Measurements from ENCODE around the gene SBSN. TPM values are rescaled to one million over a fixed set of nuclear protein-coding genes. Genes with fewer than 3 reads are reported as not detected.

SBSN gene
- total RNA-seq, 1 donor from 2014 or later = 0.24 TPM

- no peak overlapping the region for H3K27ac Mint-ChIP-seq
- H3K36me3 Mint-ChIP-seq (ENCODE audit: insufficient read depth) = no peaks in the 10 kb centered on the region
Measured at GRCh38 chr19:35534803-35535480, 6.8 kb upstream of the SBSN start.

GRCh38 chr19:35533822-35534392, 5.8 kb upstream of the SBSN start:
- DNase-seq (ENCODE audit: low spot score, unreplicated experiment) = no peak
- H3K27ac Mint-ChIP-seq = no peak overlapping the region
- H3K4me1 Mint-ChIP-seq (ENCODE audit: low read depth) = peaks cover 7% of the 10 kb centered on the region
- peaks cover 18% of the 10 kb centered on the region for H3K27me3 Mint-ChIP-seq
- no peaks in the 10 kb centered on the region for H3K9me3 Mint-ChIP-seq (ENCODE audit: low read depth)
- H3K4me3 Mint-ChIP-seq (ENCODE audit: low read depth) = no peak overlapping the region
- TF ChIP-seq, protein P1, sequence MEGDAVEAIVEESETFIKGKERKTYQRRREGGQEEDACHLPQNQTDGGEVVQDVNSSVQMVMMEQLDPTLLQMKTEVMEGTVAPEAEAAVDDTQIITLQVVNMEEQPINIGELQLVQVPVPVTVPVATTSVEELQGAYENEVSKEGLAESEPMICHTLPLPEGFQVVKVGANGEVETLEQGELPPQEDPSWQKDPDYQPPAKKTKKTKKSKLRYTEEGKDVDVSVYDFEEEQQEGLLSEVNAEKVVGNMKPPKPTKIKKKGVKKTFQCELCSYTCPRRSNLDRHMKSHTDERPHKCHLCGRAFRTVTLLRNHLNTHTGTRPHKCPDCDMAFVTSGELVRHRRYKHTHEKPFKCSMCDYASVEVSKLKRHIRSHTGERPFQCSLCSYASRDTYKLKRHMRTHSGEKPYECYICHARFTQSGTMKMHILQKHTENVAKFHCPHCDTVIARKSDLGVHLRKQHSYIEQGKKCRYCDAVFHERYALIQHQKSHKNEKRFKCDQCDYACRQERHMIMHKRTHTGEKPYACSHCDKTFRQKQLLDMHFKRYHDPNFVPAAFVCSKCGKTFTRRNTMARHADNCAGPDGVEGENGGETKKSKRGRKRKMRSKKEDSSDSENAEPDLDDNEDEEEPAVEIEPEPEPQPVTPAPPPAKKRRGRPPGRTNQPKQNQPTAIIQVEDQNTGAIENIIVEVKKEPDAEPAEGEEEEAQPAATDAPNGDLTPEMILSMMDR (IDR thresholded peaks at IDR 0.05; ENCODE audit: unreplicated experiment) = no peak
- H3K36me3 Mint-ChIP-seq (ENCODE audit: insufficient read depth) = no peaks in the 10 kb centered on the region

More at GRCh38 chr19:35534803-35535480, 6.8 kb upstream of the SBSN start:
- peaks cover 7% of the 10 kb centered on the region for H3K4me1 Mint-ChIP-seq (ENCODE audit: low read depth)
- no peak for DNase-seq (ENCODE audit: low spot score, unreplicated experiment)
- TF ChIP-seq, protein P1 (IDR thresholded peaks at IDR 0.05; ENCODE audit: unreplicated experiment) = no peak
- no peaks in the 10 kb centered on the region for H3K9me3 Mint-ChIP-seq (ENCODE audit: low read depth)
- H3K27me3 Mint-ChIP-seq = peaks cover 15% of the 10 kb centered on the region
- no peak overlapping the region for H3K4me3 Mint-ChIP-seq (ENCODE audit: low read depth)

- no peaks in the 10 kb centered on the region for H3K36me3 Mint-ChIP-seq (ENCODE audit: insufficient read depth)
- no peak within 1 kb of the TSS for H3K4me3 Mint-ChIP-seq (ENCODE audit: low read depth)
- no peak for DNase-seq (ENCODE audit: low spot score, unreplicated experiment)
- peaks cover 7% of the 10 kb centered on the region for H3K4me1 Mint-ChIP-seq (ENCODE audit: low read depth)
- peaks cover 24% of the 10 kb centered on the region for H3K27me3 Mint-ChIP-seq
- TF ChIP-seq, protein P1 (IDR thresholded peaks at IDR 0.05; ENCODE audit: unreplicated experiment) = no peak
- H3K27ac Mint-ChIP-seq = no peak within 1 kb of the TSS
- no peaks in the 10 kb centered on the region for H3K9me3 Mint-ChIP-seq (ENCODE audit: low read depth)
Measured at GRCh38 chr19:35533201-35533821, 5.2 kb upstream of the SBSN start, which contains the start of gene GAPDHS. GAPDHS (plus strand) TSS chr19:35533456; CDS start chr19:35533528, 72 bp downstream.

- H3K27ac Mint-ChIP-seq = peak overlapping the region; percentile 90
- no peak for DNase-seq (ENCODE audit: low spot score, unreplicated experiment)
- H3K4me3 Mint-ChIP-seq (ENCODE audit: low read depth) = no peak overlapping the region
- no peaks in the 10 kb centered on the region for H3K36me3 Mint-ChIP-seq (ENCODE audit: insufficient read depth)
- TF ChIP-seq, protein P1 (IDR thresholded peaks at IDR 0.05; ENCODE audit: unreplicated experiment) = no peak
- H3K27me3 Mint-ChIP-seq = peaks cover 33% of the 10 kb centered on the region
- H3K4me1 Mint-ChIP-seq (ENCODE audit: low read depth) = peaks cover 7% of the 10 kb centered on the region
- no peaks in the 10 kb centered on the region for H3K9me3 Mint-ChIP-seq (ENCODE audit: low read depth)
Measured at GRCh38 chr19:35531291-35531690, 3.2 kb upstream of the SBSN start.

Data from progenitor cell of endocrine pancreas (in vitro differentiated cells).